ENCODE data around the gene MCC. TPM values are rescaled to one million over a fixed set of nuclear protein-coding genes. Genes with fewer than 3 reads are reported as not detected.
A peak's percentile ranks its signal among the peaks of the same experiment; 100 is the strongest.

Gene MCC
- total RNA-seq, 1 experiment from 2014 or later, result 7.6 TPM

DNA sequence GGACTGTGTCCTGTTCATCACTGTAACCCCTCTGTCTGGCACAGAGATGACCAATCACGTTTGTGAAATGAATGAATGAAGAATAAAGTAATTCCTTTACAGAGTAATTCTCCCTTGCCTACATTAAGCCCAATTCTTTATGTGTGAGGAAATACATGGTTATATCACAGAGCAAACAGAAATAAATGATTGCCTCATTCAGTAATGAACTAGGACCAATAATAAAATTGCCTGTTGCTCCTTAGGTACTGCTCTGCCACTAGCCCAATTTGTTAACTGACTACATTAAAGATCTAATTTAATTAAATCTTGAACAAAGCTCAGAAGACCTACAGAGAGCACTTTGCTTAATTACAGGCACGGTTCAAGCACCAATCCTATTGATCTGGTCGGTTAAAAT, 389.9 kb downstream of the MCC start:
- Histone ChIP-seq H3K27me3 (ENCODE audit: insufficient read depth, low read length) (no peaks in the 10 kb centered on the region), H3K27ac (ENCODE audit: insufficient read length, low read depth, low read length) (no peak overlapping the region), H3K79me1 (ENCODE audit: insufficient read depth, low read depth, low read length, poor library complexity, severe bottlenecking) (no peaks in the 10 kb centered on the region), H2BK120ac (ENCODE audit: low read depth, low read length, poor library complexity, severe bottlenecking) (no peak overlapping the region), H4K8ac (replicated peaks; ENCODE audit: insufficient read length, low read depth, low read length) (no peak overlapping the region), H2BK20ac (ENCODE audit: low read depth, low read length, poor library complexity, severe bottlenecking) (no peak overlapping the region), H3K9ac (ENCODE audit: extremely low read depth, insufficient read length, low read length) (no peak overlapping the region), H4K20me1 (ENCODE audit: control insufficient read depth, insufficient read depth, insufficient read length) (no peaks in the 10 kb centered on the region), H2AK5ac (ENCODE audit: insufficient read length, low read length) (no peak overlapping the region), H2BK15ac (ENCODE audit: low read depth, low read length) (no peak overlapping the region), H4K91ac (ENCODE audit: insufficient read length, low read depth, low read length) (no peak overlapping the region), H2AFZ (ENCODE audit: low read length) (no peak overlapping the region), H3K14ac (ENCODE audit: insufficient read depth, low read length) (no peak overlapping the region), H3K79me2 (ENCODE audit: insufficient read depth, low read length) (no peaks in the 10 kb centered on the region), H3K4ac (ENCODE audit: low read depth, low read length) (no peak overlapping the region), H3K23me2 (ENCODE audit: insufficient read length, low read depth, low read length, poor library complexity, severe bottlenecking) (no peaks in the 10 kb centered on the region), H3K56ac (ENCODE audit: insufficient read length, low read depth, low read length) (no peak overlapping the region), H4K5ac (ENCODE audit: insufficient read length, low read depth, low read length) (no peak overlapping the region), H2BK12ac (ENCODE audit: insufficient read length, low read depth, low read length) (no peak overlapping the region), H3K4me1 (ENCODE audit: insufficient read depth, low read length) (no peaks in the 10 kb centered on the region), H2BK5ac (ENCODE audit: insufficient read length, low read length) (no peak overlapping the region), H3K4me2 (ENCODE audit: insufficient read depth, insufficient read length, low read length) (no peak overlapping the region), H3K23ac (ENCODE audit: insufficient read length, low read depth, low read length) (no peak overlapping the region), H3K9me3 (ENCODE audit: control insufficient read depth, low read depth, low read length) (no peaks in the 10 kb centered on the region), H3K18ac (ENCODE audit: insufficient read length, low read depth, low read length) (no peak overlapping the region), H3T11ph (ENCODE audit: low read length) (no peak overlapping the region)
- Mint-ChIP-seq H3K4me3 (no peak overlapping the region), H3K36me3 (ENCODE audit: insufficient read depth in 1 of 3, low read depth in 3 of 3) (peaks cover 0 to 6% (median 5%) of the 10 kb centered on the region in 3 experiments; a peak in 4 of 7 replicates), H3K9me3 (no peaks in the 10 kb centered on the region), H3K4me1 (no peaks in the 10 kb centered on the region), H3K27me3 (ENCODE audit: low read depth) (no peaks in the 10 kb centered on the region), H3K27ac (peak overlapping the region in 1 of 3 experiments; percentile 14; a peak in 1 of 7 replicates)
- no CpG with 5 or more reads among the region's 3 CpGs for WGBS (ENCODE audit: extremely low coverage, insufficient read length, low lambda C conversion rate)
- TF ChIP-seq, protein P1, sequence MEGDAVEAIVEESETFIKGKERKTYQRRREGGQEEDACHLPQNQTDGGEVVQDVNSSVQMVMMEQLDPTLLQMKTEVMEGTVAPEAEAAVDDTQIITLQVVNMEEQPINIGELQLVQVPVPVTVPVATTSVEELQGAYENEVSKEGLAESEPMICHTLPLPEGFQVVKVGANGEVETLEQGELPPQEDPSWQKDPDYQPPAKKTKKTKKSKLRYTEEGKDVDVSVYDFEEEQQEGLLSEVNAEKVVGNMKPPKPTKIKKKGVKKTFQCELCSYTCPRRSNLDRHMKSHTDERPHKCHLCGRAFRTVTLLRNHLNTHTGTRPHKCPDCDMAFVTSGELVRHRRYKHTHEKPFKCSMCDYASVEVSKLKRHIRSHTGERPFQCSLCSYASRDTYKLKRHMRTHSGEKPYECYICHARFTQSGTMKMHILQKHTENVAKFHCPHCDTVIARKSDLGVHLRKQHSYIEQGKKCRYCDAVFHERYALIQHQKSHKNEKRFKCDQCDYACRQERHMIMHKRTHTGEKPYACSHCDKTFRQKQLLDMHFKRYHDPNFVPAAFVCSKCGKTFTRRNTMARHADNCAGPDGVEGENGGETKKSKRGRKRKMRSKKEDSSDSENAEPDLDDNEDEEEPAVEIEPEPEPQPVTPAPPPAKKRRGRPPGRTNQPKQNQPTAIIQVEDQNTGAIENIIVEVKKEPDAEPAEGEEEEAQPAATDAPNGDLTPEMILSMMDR (conservative IDR thresholded peaks at IDR 0.05), result no peak
- DNase-seq, result no peak

All from H9 (cell line).